HepG2 (cell line): ENCODE results near the gene ENO4.

ENCODE experiments used
- CENPX ChIP-seq: sonication (generic); formaldehyde crosslinking; IDR thresholded peaks from 2 replicates; pipeline ENCODE4 v1.9.0; 2021; ENCODE audit warnings: mild to moderate bottlenecking, missing genetic modification reagents, moderate library complexity
- CTCF ChIP-seq: sonication (generic); formaldehyde crosslinking; IDR thresholded peaks from 2 replicates; pipeline ENCODE4 v1.5.0; 2020; ENCODE audit warnings: mild to moderate bottlenecking, missing genetic modification reagents, moderate library complexity
- KLF9 ChIP-seq: IDR thresholded peaks from 2 replicates; pipeline ENCODE4 v1.6.1; 2016; ENCODE audit warnings: low read depth
- MAX ChIP-seq: IDR thresholded peaks from 2 replicates; pipeline ENCODE4 v1.6.1; 2012; ENCODE audit warnings: inconsistent platforms
- PATZ1 ChIP-seq: sonication (generic); formaldehyde crosslinking; IDR thresholded peaks from 2 replicates; pipeline ENCODE4 v1.4.0; 2020; ENCODE audit warnings: missing genetic modification reagents
- REST ChIP-seq, 2 experiments: IDR thresholded peaks; 2 replicates each; pipeline ENCODE4 v1.6.1; 2011 to 2012; ENCODE audit warnings: low read length in 2 of 2, borderline replicate concordance in 1 of 2, low read depth in 1 of 2, mild to moderate bottlenecking in 1 of 2, moderate library complexity in 1 of 2
- SOX6 ChIP-seq, 2 experiments: fragments of 450-650 bp in 1 of 2; sonication (generic) in 1 of 2; formaldehyde crosslinking in 1 of 2; IDR thresholded peaks; 2 replicates each; pipeline versions ENCODE4 v1.4.0 to v1.6.1; 2017 to 2020; ENCODE audit warnings: antibody characterized with exemption in 1 of 2, mild to moderate bottlenecking in 1 of 2, missing genetic modification reagents in 1 of 2
- ZNF503 ChIP-seq: sonication (generic); formaldehyde crosslinking; IDR thresholded peaks from 2 replicates; pipeline ENCODE4 v1.4.0; 2020; ENCODE audit warnings: missing genetic modification reagents
- ZNF713 ChIP-seq: sonication (generic); formaldehyde crosslinking; IDR thresholded peaks from 2 replicates; pipeline ENCODE4 v1.4.0; 2020; ENCODE audit warnings: mild to moderate bottlenecking, missing genetic modification reagents

GRCh38 chr10:116811691-116812090 lies 37.6 kb upstream of the ENO4 start:
- TF ChIP-seq PATZ1 (CRISPR knock-in tag) (no peak), KLF9 (no peak), CENPX (CRISPR knock-in tag) (no peak), ZNF503 (CRISPR knock-in tag) (no peak), MAX (no peak), SOX6 (IDR thresholded peaks at IDR 0.05) (no peak), SOX6 (CRISPR knock-in tag; IDR thresholded peaks at IDR 0.05) (no peak), CTCF (CRISPR knock-in tag) (no peak), ZNF713 (no peak), REST (IDR thresholded peaks at IDR 0.05; ENCODE audit: borderline replicate concordance in 1 of 2, low read depth in 1 of 2, low read length in 2 of 2) (no peak)
